Caco-2 (cell line): ENCODE measurements around the gene GJC3. TPM values are rescaled to one million over a fixed set of nuclear protein-coding genes. Genes with fewer than 3 reads are reported as not detected.
"Not testable (repeated sequence)": the region's sequence is repeated elsewhere in the genome, so short reads cannot be mapped to it uniquely, and the experiment has no call there.

ENCODE experiments used
- BruUV-seq: library from RNA; stranded (reverse); fragments of 400-500 nt; replicated peaks from 2 replicates; lab custom pipeline; 2021; lab: Mats Ljungman, UMichigan
- CTCF ChIA-PET: fragments of 300-600 bp; sonication (Branson Sonifier 250); formaldehyde crosslinking; loops from one replicate; lab custom pipeline; 2022; ENCODE audit warnings: antibody characterized with exemption; lab: Charles Lee
- POLR2A ChIA-PET: fragments of 300-600 bp; sonication (Branson Sonifier 250); formaldehyde crosslinking; loops from one replicate; lab custom pipeline; 2022; ENCODE audit warnings: antibody characterized with exemption; lab: Charles Lee
- DNase-seq, 2 experiments: peaks; one replicate each; pipeline versions ENCODE4 v3.0.0 to v3.0.0-alpha.2; 2020 to 2022
- H3K27me3 ChIP-seq: replicated peaks from 2 replicates; pipeline ENCODE4 v1.6.0; 2011; ENCODE audit warnings: low read length; ENCODE audit not compliant: control insufficient read depth, insufficient read depth
- H3K36me3 ChIP-seq: 2 replicates; pipeline ENCODE4 v1.5.1; 2011; ENCODE audit warnings: low read length; ENCODE audit not compliant: control insufficient read depth, insufficient read depth
- H3K4me1 ChIP-seq: fragments of 250-450 bp; sonication (Bioruptor Pico); 2 replicates; pipeline ENCODE4 v1.5.1; 2020; ENCODE audit warnings: mild to moderate bottlenecking
- H3K4me3 ChIP-seq: 2 replicates; pipeline ENCODE4 v1.5.1; 2011; ENCODE audit warnings: low read depth, mild to moderate bottlenecking, control low read depth, low read length
- H3K9me3 ChIP-seq: fragments of 250-450 bp; sonication (Bioruptor Pico); 2 replicates; pipeline ENCODE4 v1.5.1; 2020; ENCODE audit warnings: mild to moderate bottlenecking, moderate library complexity
- H3K27ac Mint-ChIP-seq: one replicate; pipeline ENCODE4 v1.8.0; 2022; ENCODE audit warnings: mixed read lengths; ENCODE audit not compliant: unreplicated experiment
- H3K27me3 Mint-ChIP-seq: one replicate; pipeline ENCODE4 v1.8.0; 2022; ENCODE audit warnings: mixed read lengths; ENCODE audit not compliant: insufficient read depth, unreplicated experiment
- H3K36me3 Mint-ChIP-seq: one replicate; pipeline ENCODE4 v1.8.0; 2022; ENCODE audit warnings: mild to moderate bottlenecking, mixed read lengths; ENCODE audit not compliant: insufficient read depth, unreplicated experiment
- H3K4me1 Mint-ChIP-seq: one replicate; pipeline ENCODE4 v1.8.0; 2022; ENCODE audit warnings: low read depth, mixed read lengths; ENCODE audit not compliant: unreplicated experiment
- H3K4me3 Mint-ChIP-seq: one replicate; pipeline ENCODE4 v1.8.0; 2022; ENCODE audit warnings: mild to moderate bottlenecking, moderate library complexity, mixed read lengths; ENCODE audit not compliant: unreplicated experiment
- H3K9me3 Mint-ChIP-seq: one replicate; pipeline ENCODE4 v1.8.0; 2022; ENCODE audit warnings: mixed read lengths; ENCODE audit not compliant: unreplicated experiment
- CTCF ChIP-seq, 2 experiments: fragments of 200-600 bp in 1 of 2; IDR thresholded peaks; 1 replicate in 1 of 2; 2 replicates in 1 of 2; pipeline versions ENCODE4 v1.5.1 to v1.8.0; 2011 to 2022; ENCODE audit warnings: antibody characterized with exemption in 1 of 2, control low read depth in 1 of 2, inconsistent platforms in 1 of 2, low read depth in 1 of 2, low read length in 1 of 2, mild to moderate bottlenecking in 1 of 2, moderate library complexity in 1 of 2; ENCODE audit not compliant: insufficient read depth in 1 of 2, severe bottlenecking in 1 of 2, unreplicated experiment in 1 of 2
- intact Hi-C: fragments of 100-400 bp; cut with micrococcal nuclease; formaldehyde crosslinking; loops from one replicate; pipeline ENCODE4 v1.10.0; 2022; ENCODE audit not compliant: unreplicated experiment
- total RNA-seq: library from RNA; stranded (reverse); gene quantifications from 2 replicates; pipeline ENCODE4 v1.2.3, GENCODE V29; 2022

GJC3 gene
- total RNA-seq, 1 experiment from 2014 or later, result 0.27 TPM

DNA sequence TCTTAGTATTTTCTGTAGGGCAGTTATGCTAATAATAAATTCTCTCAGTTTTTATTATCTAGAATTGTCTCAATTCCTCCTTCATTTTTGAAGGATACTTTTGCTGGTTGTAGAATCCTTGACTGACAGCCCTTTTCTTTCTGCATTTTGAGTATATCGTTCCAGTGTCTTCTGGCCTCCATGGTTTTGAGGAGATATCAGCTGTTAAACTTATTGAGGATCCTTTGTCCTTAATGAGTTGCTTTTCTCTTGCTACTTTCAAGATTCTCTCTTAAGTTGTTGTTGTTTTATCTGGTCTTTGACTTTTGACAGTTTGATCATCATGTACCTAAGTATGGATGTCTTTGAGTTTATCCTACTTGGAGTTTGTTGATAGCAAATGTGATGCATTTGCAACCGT is 8.9 kb upstream of the GJC3 start:
- peaks cover 21% of the 10 kb centered on the region for H3K9me3 Mint-ChIP-seq
- BruUV-seq, result no TSS peak
- H3K4me3 Mint-ChIP-seq, result no peak overlapping the region

GRCh38 chr7:99935009-99935408 is 5.6 kb upstream of the GJC3 start:
- H3K4me1 ChIP-seq, H3K36me3 Mint-ChIP-seq, POLR2A ChIA-PET, intact Hi-C loops, H3K4me3 Mint-ChIP-seq, DNase-seq, H3K36me3 ChIP-seq, CTCF ChIA-PET, H3K4me1 Mint-ChIP-seq, BruUV-seq, H3K4me3 ChIP-seq, H3K27me3 ChIP-seq, H3K27ac Mint-ChIP-seq: not testable (repeated sequence)
- H3K9me3 ChIP-seq, result peaks cover 16% of the 10 kb centered on the region
- peaks cover 21% of the 10 kb centered on the region for H3K9me3 Mint-ChIP-seq
- peaks cover 15% of the 10 kb centered on the region for H3K27me3 Mint-ChIP-seq

More for the DNA sequence above, 8.9 kb upstream of the GJC3 start:
- H3K36me3 Mint-ChIP-seq, result no peaks in the 10 kb centered on the region
- no peak for TF ChIP-seq CTCF (IDR thresholded peaks at IDR 0.05; ENCODE audit: insufficient read depth in 1 of 2, low read depth in 1 of 2, low read length in 1 of 2, severe bottlenecking in 1 of 2, unreplicated experiment in 1 of 2)
- no peaks in the 10 kb centered on the region for H3K4me1 ChIP-seq
- intact Hi-C loops, result no loop called here
- no peak for DNase-seq
- peaks cover 16% of the 10 kb centered on the region for H3K9me3 ChIP-seq
- CTCF ChIA-PET, result no interaction called here
- H3K27me3 ChIP-seq, result no peaks in the 10 kb centered on the region
- POLR2A ChIA-PET, result no interaction called here
- peaks cover 14% of the 10 kb centered on the region for H3K27me3 Mint-ChIP-seq
- H3K4me3 ChIP-seq, result no peak overlapping the region
- no peaks in the 10 kb centered on the region for H3K4me1 Mint-ChIP-seq
- H3K27ac Mint-ChIP-seq, result no peak overlapping the region
- no peaks in the 10 kb centered on the region for H3K36me3 ChIP-seq

DNA sequence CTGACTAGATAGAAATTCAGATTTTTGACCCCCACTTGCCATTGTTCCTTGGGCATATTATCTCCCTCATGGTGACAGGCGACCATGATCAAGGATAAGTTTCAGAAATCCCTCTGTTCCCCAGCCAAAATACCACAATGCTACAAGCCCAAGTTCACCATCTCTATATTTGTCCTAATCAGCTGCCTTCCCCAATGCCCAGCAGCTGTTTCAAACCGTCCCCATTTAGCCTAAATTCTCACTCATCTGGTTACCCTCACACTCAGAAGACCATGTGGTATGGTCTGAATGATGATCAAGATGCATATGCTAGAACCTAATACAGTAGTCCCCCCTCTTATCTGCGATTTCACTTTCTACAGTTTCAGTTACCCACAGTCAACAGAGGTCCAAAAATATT is 956 bp upstream of the GJC3 start:
- Mint-ChIP-seq H3K4me1 (no peaks in the 10 kb centered on the region), H3K9me3 (no peaks in the 10 kb centered on the region), H3K27ac (no peak overlapping the region), H3K4me3 (no peak overlapping the region), H3K36me3 (no peaks in the 10 kb centered on the region), H3K27me3 (peaks cover 28% of the 10 kb centered on the region)
- intact Hi-C loops, result no loop called here
- no peak for DNase-seq
- H3K36me3 ChIP-seq, result no peaks in the 10 kb centered on the region
- CTCF ChIA-PET, result interaction anchor here (1.2 kb wide), 1 partner anchor 16 kb away, joined by 4 read pairs; no protein-coding TSS in a partner anchor
- H3K4me3 ChIP-seq, result no peak overlapping the region
- no peaks in the 10 kb centered on the region for H3K27me3 ChIP-seq
- no TSS peak for BruUV-seq
- no peak for TF ChIP-seq CTCF (IDR thresholded peaks at IDR 0.05; ENCODE audit: insufficient read depth in 1 of 2, low read depth in 1 of 2, low read length in 1 of 2, severe bottlenecking in 1 of 2, unreplicated experiment in 1 of 2)
- no peaks in the 10 kb centered on the region for H3K9me3 ChIP-seq
- POLR2A ChIA-PET, result no interaction called here
- H3K4me1 ChIP-seq, result no peaks in the 10 kb centered on the region
